Esophagus muscularis mucosa (tissue), 3 donors: Measurements from ENCODE around the gene CNPY3.

Experiments
- CTCF ChIP-seq, 3 experiments: fragments of 200-600 bp in 2 of 3; fragments of 450-650 bp in 1 of 3; sonication (generic) in 2 of 3; IDR thresholded peaks; one replicate each; pipeline ENCODE4 v1.5.1; 2017 to 2019; ENCODE audit warnings: antibody characterized with exemption in 3 of 3, mild to moderate bottlenecking in 2 of 3, moderate library complexity in 1 of 3
- POLR2A ChIP-seq: fragments of 450-650 bp; IDR thresholded peaks from one replicate; pipeline ENCODE4 v1.6.1; 2017; ENCODE audit warnings: antibody characterized with exemption, moderate library complexity, mild to moderate bottlenecking, low read depth
- POLR2AphosphoS5 ChIP-seq, 2 donors: sonication (generic); formaldehyde crosslinking; IDR thresholded peaks; one replicate each; pipeline ENCODE4 v1.6.1; 2017; ENCODE audit warnings: antibody characterized with exemption in 2 of 2

- no peak for TF ChIP-seq CTCF (IDR thresholded peaks at IDR 0.05)
- no peak for TF ChIP-seq POLR2AphosphoS5 (IDR thresholded peaks at IDR 0.05)
- TF ChIP-seq POLR2A, result no peak
These were observed 49.2 kb downstream of the CNPY3 start for GRCh38 chr6:42978487-42978838.
